Left colon (tissue), 2 donors: ENCODE measurements around the gene JUNB. TPM values are rescaled to one million over a fixed set of nuclear protein-coding genes. Genes with fewer than 3 reads are reported as not detected.
"Not testable (repeated sequence)": the region's sequence is repeated elsewhere in the genome, so short reads cannot be mapped to it uniquely, and the experiment has no call there.

Experiments used
- ATAC-seq: fragments of 200-7000 bp; cut with Tn5 transposase; one replicate; pipeline ENCODE4 v1.9.1; 2020; ENCODE audit warnings: mild to moderate bottlenecking, moderate library complexity
- DNase-seq, 2 donors: peaks; one replicate each; pipeline ENCODE4 v3.0.0-alpha.2; 2020
- intact Hi-C, 2 donors: fragments of 100-400 bp; cut with DNase I in 1 of 2; cut with micrococcal nuclease in 1 of 2; formaldehyde crosslinking; loops; one replicate each; pipeline versions ENCODE4 v1.11.2 to v1.14.0; 2022; cut with DNase I, micrococcal nuclease
- total RNA-seq, 2 donors: library from RNA; stranded (reverse); fragmentation: NEBNext Ultra II Directional; extraction: Animal tissue kit (Norgen Biotek cat#: 25700); gene quantifications; one replicate each; pipeline ENCODE4 v1.2.1, GENCODE V29; 2021
- donor health status: DM: no; HTN: no; CAD: no.
- donor health status: DM: yes; HTN: yes; CAD: no.

Gene JUNB
- total RNA-seq, 2 donors from 2014 or later: 169 to 314 TPM

DNA sequence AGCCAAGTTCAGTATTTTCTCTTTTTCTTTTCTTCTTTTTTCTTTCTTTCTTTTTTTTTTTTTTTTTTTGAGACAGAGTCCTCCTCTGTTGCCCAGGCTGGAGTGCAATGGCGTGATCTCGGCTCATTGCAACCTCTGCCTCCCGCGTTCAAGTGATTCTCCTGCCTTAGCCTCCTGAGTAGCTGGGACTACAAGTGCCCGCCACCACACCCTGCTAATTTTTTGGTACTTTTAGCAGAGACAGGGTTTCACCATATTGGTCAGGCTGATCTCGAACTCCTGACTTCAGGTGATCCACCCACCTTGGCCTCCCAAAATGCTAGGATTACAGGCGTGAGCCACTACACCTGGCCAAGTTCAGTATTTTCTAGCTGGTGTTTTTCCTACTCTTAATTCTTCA, 6.3 kb downstream of the JUNB start:
- not testable (repeated sequence) for DNase-seq, ATAC-seq
- intact Hi-C loops: loop anchor here in 1 of 2 donors (5.0 kb wide), 1 partner anchor 35 kb away; no protein-coding TSS in a partner anchor

DNA sequence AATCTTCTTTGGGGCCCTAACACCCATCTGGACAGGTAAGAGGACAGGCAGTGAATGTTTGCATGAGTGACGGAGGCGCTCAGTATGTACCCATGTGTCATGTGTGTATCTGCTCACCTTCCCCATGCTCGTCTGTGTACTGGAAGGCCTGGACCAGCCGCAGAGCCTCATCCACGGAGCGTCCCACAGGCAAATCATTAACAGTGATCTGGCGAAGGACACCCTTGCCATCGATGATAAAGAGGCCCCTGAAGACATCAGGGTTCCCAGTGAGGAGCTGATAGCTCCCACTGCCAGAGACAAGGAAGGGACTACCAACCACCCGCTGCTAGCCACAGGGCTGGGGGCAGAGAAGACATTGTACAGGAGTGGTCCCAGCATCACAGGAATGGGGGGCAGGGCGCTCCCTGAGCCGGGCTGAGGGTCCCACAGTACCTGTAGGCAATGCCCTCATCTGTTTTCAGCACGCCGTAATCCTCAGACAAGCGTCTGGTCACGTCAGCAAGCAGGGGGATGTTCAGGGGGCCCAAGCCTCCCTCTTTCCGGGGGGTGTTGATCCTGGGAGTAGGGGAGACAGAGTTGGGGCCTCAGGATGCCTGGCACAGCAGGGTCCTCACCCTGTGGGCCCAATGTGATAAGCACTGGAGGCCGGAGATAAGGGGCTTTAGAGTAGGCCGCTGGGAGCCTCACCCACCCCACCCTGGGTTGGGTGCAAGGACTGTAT, 8.6 kb downstream of the JUNB start:
- DNase-seq (no peak), ATAC-seq (no peak)
- intact Hi-C loops: loop anchor here (5.0 kb wide), 1 partner anchor 38 kb away; no protein-coding TSS in a partner anchor

DNA sequence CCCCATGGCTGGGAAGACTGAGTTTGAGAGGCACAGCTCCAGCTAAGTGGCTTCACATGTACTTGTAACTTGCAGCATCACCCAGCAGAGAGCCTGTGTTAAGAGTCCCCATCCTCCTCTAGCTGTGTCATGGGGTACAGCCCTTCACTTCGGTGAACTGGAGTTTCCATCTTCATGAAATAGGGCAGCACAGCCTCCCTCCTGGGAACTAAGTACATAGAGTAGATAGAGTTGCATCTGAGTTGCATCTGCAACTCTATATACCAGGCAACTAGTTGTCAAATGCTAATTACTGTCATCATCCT, 9.1 kb downstream of the JUNB start:
- intact Hi-C loops: loop anchor here in 1 of 2 donors (5.0 kb wide), 1 partner anchor 38 kb away; no protein-coding TSS in a partner anchor
- no peak for DNase-seq
- ATAC-seq: no peak

DNA sequence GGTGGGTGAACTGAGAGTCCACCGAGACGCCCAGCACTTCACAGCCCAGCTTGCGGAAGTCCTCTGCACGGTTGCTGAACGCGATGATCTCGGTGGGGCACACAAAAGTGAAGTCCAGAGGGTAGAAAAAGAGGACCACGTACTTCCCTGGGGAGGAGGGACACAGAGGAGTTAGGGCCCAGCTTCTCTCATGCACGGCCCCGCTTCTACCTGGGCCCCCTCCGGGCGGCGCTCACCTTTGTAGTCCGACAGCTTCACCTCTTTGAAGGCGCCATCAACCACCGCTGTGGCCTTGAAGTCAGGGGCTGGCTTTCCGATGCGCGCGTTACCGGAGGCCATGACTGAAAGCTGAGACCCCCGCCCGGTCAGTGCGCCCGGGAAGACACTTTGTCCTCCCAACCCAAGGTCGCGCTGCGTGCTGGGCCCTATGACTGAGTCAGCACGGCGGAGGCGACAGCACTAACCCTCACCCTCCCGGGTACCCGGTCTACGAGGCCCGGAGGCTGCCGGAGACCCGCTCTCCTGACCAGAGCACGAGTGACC, 9.7 kb downstream of the JUNB start:
- ATAC-seq (peak; percentile 22), DNase-seq (peak in 1 of 2 donors; percentile 58)
- intact Hi-C loops: loop anchor here in 1 of 2 donors (5.0 kb wide), 1 partner anchor 39 kb away; no protein-coding TSS in a partner anchor

DNA sequence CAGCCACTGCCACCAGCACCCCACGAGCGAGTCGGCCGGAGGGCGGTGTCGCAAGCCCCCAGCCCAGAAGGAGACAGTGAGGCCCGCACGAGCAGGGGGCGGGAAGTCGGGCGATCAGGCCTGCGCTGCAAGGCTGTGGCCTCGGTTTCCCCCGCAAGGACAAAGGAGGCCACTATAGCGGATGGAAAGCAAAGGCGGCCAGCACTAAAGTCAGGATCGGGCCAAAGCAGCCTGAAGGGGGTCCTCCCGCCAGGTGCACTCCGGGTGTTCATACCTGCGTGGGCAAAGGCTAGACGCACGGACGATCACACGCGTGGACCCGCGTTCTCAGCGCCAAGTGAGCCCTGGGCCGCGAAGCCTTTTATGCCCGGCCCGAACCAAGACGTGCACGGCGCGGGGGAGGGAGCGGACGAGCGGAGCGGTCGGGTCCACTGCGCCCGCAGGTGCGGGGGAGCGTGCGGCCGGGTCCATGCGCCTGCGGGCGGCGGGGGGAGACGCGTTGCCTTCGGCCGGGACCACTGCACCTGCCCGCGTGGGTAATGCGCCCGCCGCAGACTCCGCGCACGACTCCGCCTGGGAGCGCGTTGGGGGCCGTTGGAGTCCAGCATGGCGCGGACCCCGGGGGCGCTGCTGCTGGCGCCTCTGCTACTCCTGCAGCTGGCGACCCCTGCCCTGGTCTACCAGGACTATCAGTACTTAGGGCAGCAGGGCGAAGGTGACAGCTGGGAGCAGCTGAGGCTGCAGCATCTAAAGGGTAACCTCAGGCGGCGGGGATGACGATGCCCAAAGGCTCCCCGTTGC, 10.4 kb downstream of the JUNB start, which contains the start of the genes PRDX2 and THSD8:
Gene PRDX2 (minus strand): TSS at position 335 of the 801 bp plus-strand sequence. CDS start 539 bp downstream, outside the sequence.
Gene THSD8 (plus strand): TSS at position 604 of the 801 bp plus-strand sequence. CDS start 3 bp downstream, at position 607.
- ATAC-seq: peak; percentile 85
- peak; percentile 78 to 91 for DNase-seq
- intact Hi-C loops: loop anchor here in 1 of 2 donors (5.0 kb wide), 1 partner anchor 39 kb away; no protein-coding TSS in a partner anchor

DNA sequence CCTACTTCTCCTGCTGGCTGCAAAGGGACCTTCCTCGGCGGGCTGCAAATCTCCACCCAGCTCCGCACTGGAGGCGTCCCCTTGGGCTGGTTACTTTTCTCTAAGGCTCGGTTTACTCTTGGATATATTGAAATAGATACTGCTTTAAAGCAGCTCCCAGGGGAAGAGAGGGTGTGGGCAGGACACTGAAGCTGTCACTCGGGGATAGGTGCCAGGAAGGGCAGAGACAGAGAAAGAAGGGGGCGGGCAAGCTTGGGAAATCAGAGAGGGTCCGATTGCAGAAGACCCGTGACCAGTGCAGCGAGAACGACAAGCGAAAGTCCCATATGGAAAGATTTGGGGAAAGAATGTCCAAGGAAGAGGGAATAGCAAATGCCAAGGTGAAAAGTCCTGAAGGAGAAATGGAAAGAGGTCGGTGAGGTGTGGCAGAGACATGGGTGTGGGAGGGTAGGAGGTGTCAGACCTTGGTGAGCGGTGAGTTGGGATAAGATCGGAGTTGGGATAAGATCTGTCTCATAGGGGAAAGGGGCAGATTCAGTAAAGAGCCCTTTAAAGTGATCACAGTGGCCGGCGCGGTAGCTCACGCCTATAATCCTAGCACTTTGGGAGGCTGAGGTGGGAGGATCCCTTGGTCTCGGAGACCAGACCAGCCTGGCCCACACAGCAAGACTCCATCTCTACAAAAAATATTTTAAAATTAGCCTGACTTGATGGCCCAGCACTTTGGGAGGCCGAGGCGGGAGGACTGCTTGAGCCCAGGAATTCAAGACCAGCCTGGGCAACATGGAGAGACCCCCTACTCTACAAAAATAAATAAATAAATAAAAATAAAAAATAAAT, 11.2 kb downstream of the JUNB start:
- intact Hi-C loops: loop anchor here in 1 of 2 donors (5.0 kb wide), 1 partner anchor 40 kb away; no protein-coding TSS in a partner anchor
- peak; percentile 13 to 50 for DNase-seq
- peak; percentile 37 for ATAC-seq

DNA sequence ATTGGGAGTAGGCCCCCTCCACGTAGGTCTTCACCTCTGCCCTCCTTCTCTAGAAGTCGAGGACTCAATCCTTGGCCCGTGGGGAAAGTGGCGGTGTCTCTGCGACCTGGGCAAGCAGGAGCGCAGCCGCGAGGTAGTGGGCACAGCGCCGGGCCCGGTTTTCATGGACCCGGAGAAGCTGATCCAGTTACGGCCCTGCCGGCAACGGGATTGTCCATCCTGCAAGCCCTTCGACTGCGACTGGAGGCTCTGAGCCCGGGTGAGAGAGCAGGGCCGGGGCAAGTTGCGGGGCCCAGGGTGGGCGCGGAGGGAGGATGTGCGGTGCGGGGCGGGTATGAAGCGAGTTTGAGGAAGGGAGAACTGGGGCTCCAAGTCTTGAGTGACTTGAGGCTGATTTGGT, 12.8 kb downstream of the JUNB start:
- ATAC-seq: no peak
- intact Hi-C loops: loop anchor here in 1 of 2 donors (5.0 kb wide), 1 partner anchor 42 kb away; no protein-coding TSS in a partner anchor

DNA sequence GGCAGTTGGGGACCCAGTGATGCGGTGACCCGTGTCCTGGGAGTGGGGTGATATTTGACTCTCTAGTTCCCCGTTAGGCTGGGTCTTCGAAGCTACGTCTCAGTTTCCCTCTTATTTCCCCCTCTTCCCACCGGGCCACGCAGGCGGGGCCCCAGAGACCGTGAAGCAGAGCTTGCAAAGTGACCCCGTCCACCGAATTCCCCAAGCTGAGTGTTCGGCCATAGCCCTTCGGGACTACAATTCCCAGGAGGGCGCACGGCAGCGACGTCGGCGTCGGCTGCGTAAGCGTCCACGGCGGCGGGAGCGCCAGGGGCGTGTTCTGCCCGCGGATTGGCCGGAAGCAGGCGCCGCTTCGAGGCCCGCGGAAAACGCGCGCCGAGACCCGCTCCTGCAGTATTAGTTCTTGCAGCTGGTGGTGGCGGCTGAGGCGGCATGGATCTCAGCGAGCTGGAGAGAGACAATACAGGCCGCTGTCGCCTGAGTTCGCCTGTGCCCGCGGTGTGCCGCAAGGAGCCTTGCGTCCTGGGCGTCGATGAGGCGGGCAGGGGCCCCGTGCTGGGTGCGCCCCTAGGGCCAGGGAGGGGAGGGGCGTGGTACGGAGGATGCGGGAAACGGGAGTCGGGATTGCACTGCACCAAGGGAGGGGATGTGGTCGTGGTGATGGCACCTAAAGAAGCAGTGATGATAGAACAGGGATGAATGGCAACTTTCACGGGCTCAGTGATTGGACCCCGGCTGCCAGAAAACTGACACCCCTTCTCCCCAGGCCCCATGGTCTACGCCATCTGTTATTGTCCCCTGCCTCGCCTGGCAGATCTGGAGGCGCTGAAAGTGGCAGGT, 15.2 kb downstream of the JUNB start, which contains the start of gene RNASEH2A:
Gene RNASEH2A (plus strand): TSS at position 343 of the 840 bp plus-strand sequence. CDS start 90 bp downstream, at position 433.
- DNase-seq: peak; percentile 87 to 94
- ATAC-seq: peak; percentile 76
- intact Hi-C loops: no loop called here

More for the DNA sequence above, 12.8 kb downstream of the JUNB start:
- DNase-seq: peak in 1 of 2 donors; percentile 10

DNA sequence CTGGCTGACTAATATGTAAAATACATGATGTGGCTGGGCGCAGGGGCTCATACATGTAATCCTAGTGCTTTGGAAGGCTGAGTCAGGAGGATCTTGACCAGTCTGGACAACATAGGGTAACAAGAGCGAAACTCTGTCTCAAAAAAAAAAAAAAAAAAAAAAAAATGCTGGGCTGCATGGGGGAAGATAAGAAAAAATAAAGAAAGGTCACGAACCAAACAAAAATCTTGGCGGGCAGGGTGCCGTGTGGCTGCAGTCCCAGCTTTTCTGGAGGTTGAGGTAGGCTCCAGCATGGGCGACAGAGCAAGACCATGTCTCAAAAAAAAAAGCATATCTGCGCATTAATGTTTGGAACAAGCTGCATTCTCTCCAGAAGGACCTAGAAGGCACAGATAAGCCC, 23.8 kb downstream of the JUNB start:
- ATAC-seq (no peak), DNase-seq (no peak)
- intact Hi-C loops: no loop called here

DNA sequence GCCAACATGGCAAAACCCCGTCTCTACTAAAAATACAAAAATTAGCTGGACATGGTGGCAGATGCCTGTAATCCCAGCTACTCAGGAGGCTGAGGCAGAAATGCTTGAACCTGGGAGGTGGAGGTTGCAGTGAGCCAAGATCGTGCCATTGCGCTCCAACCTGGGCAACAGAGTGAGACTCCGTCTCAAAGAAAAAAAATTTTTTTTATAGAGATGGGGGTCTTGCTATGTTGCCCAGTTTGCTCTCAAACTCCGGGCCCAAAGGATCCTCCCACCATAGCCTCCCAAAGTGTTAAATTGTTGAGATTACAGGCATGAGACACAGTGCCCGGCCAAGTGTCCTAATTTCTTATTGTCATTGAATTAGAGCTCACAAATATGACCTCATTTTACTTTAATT, 25.9 kb downstream of the JUNB start:
- ATAC-seq, intact Hi-C loops, DNase-seq: not testable (repeated sequence)

DNA sequence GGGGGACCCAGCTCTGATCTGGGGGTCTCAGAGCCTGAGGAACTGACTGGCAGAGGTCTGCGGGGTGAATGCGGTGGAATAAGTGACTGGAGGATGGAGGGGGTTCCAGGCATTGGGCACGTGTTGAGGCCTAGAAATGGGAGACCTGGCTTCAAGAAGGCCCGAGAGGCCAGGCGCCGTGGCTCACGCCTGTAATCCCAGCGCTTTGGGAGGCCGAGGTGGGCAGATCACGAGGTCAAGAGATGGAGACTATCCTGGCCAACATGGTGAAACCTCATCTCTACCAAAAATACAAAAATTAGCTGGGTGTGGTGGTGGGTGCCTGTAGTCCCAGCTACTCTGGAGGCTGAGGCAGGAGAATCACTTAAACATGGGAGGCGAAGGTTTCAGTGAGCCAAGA, 26.5 kb downstream of the JUNB start:
- DNase-seq, intact Hi-C loops, ATAC-seq: not testable (repeated sequence)

DNA sequence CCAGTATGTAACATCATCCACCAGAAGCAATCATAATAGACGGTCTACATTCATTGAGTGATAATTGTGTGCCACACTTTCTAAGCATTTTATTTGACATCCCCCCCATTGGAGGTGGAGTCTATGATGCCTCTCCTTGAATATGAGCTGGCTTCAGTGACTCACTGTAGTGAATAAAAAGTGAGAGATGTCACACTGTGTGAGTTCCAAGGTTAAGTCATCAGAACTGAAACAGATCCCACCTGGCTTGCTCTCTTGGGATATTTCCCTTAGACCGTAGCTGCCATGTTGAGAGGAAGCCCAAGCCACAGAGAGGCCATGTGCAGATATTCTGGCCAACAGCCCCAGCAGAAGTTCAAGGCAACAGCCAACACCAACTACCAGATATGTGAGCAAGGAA, 30.5 kb downstream of the JUNB start:
- ATAC-seq: no peak
- no peak for DNase-seq
- intact Hi-C loops: no loop called here

DNA sequence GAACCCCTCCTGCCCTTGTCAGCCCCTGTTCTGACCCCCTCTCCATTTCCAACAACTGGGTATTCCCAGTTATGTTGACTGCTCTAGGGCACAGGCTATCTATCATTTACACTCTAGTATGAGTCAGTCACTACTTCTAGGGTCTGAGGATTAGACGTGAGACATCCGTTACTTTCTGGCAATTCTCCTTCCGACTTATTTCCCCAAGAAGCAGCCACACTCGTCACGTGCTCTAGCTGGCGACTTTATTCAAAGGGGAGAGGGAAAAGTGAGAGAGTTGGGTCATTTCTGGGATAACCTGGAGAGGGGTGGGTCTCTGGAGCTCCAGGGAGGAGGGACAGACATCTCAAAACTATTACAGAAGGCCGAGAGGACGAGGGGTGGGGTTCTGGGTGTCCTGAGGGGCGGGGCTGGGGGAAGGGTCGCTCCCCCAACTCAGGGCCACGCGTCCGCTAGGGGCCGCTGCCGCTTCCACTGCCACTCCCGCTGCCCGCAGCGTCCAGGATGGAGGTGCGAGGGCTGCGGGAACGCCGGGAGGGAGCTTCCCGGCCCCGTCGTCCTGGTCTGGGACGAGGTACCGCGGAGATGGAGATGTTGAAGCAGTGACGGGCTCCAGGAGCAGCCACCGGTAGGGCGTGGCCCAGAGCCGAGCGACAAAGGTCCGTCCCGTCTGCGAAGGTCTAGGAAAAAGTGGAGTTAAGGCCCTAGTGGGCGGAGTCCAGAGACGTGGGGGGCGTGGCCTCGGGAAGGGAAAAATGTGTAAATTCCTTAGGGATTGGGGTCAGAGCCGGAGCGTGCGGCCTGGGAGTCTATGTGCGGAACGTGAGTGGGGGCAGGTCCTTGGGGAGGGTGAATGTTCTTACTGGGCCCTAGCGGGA, 34.2 kb downstream of the JUNB start:
- peak in 1 of 2 donors; percentile 40 for DNase-seq
- intact Hi-C loops: no loop called here
- peak; percentile 49 for ATAC-seq

DNA sequence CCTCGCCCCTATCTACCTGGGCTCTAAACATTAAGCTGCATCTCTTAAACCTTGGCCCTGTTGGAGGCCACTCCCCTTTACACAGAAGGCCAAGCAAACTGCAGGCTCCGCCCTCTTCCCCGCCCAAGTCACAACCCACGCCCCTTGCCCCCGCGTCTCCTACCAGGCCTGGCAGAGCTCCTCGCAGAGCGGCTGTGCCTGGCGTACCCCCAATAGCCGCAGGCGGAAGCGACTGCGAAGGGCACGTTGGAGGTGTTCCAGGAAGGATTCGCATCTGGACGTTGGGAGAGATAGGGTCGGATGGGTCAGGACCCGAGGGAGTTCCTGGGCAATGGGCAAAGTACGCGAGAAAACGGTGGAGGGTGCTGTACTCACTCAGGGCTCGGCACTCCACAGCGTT, 37.2 kb downstream of the JUNB start:
- peak; percentile 84 for ATAC-seq
- intact Hi-C loops: no loop called here
- DNase-seq: peak; percentile 54 to 73

DNA sequence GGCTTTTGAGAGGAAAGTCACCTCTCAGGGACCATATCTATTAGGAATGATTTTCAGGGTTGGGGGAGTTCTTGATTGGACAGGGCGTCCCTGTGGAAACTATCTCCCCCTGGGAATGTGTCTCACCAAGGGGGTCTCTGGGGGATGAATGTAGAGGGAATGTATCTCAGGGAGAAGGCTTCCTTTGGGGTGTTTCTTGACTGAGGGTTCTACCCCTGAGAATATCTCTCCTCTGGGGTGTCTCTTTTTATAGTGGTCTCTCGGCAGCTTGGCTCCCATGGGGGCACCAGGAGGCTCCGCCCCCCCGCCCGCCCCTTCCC, 42.1 kb downstream of the JUNB start:
- intact Hi-C loops: no loop called here
- ATAC-seq (no peak), DNase-seq (no peak)

DNA sequence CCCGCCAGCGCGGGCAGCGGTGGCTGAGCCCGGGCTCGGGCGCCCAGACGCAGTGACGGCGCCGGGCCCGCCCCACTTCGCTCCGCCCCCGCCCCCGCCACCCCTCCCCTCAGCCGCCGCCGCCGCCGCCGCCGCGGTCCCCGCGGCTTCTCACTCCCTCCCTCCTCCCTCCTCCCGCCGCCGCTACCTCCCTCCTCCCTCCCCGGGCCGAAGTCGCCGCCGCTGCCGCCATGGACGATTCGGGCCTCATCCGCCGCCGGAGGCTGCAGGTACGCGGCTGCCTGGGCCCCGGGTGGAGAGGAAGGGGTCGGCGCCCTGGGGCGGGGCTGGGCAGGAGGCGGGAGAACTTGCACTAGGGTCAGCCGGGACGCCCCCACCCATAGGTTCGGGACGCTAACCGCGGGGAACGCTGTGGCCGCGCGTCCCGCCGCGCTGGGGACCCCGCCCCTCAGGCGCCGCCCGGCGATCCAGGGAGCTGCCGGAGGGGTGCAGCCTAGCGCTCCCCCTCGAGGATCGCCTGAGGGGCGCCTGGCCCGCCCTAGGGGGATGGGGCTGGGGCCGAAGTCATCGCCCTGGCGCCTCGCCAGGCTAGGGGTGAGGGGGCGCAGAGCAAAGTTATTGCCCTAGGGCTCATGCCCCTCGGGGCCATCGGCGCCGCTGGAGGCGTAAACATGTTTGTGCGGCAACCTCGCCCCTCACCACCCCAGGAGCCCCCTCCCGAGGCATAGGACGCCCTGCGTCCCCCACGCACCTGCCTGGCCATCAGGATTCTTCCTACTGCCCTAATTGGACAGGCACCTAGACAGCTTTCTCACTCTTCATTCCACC, 42.7 kb downstream of the JUNB start:
- DNase-seq: peak in 1 of 2 donors; percentile 24
- peak; percentile 38 for ATAC-seq
- intact Hi-C loops: no loop called here
